ENCODE data around the gene NTF4.
"Not testable (repeated sequence)": the region's sequence is repeated elsewhere in the genome, so short reads cannot be mapped to it uniquely, and the experiment has no call there.

NTF4 gene

DNA sequence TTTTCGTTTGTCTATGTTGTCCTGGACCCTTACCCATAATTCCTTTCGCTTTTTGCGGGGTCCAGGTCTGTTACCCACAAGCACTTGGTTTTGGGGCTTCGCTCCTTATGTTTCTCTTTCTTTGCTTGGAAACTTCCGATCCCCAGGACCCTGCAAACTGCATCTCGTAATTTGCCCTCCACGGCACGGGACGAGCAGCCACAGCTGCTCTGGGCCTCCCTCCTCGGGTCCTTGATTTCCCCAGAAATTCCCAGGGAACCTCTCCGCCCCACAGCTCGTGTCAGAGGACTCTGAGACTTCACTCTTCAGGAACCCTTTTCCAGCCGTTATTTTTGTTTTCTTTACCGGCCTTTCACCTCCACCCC is 21.2 kb upstream of the NTF4 start:
- Histone ChIP-seq H3K9me3 (ENCODE audit: insufficient read depth, low read length) (peaks cover 8% of the 10 kb centered on the region; the same call in 1 of the 2 replicates), H3K4me3 (ENCODE audit: insufficient read length, low read depth) (peak overlapping the region; percentile 94), H3K27me3 (ENCODE audit: insufficient read depth, insufficient read length) (no peaks in the 10 kb centered on the region), H3K36me3 (ENCODE audit: insufficient read depth, insufficient read length, low read length) (peaks cover 35% of the 10 kb centered on the region), H3K9ac (ENCODE audit: insufficient read length, low read depth) (peak overlapping the region; percentile 98), H3K4me1 (ENCODE audit: insufficient read depth, insufficient read length) (peaks cover 4% of the 10 kb centered on the region)
- TF ChIP-seq YY1 (IDR thresholded peaks at IDR 0.05; ENCODE audit: insufficient read depth, insufficient read length) (no peak), SUZ12 (IDR thresholded peaks at IDR 0.05; ENCODE audit: extremely low read depth, insufficient read depth, insufficient read length) (no peak), ZNF274 (IDR thresholded peaks at IDR 0.05; ENCODE audit: low read depth, low read length) (no peak)
- no peak for DNase-seq (ENCODE audit: low read depth, low spot score)

DNA sequence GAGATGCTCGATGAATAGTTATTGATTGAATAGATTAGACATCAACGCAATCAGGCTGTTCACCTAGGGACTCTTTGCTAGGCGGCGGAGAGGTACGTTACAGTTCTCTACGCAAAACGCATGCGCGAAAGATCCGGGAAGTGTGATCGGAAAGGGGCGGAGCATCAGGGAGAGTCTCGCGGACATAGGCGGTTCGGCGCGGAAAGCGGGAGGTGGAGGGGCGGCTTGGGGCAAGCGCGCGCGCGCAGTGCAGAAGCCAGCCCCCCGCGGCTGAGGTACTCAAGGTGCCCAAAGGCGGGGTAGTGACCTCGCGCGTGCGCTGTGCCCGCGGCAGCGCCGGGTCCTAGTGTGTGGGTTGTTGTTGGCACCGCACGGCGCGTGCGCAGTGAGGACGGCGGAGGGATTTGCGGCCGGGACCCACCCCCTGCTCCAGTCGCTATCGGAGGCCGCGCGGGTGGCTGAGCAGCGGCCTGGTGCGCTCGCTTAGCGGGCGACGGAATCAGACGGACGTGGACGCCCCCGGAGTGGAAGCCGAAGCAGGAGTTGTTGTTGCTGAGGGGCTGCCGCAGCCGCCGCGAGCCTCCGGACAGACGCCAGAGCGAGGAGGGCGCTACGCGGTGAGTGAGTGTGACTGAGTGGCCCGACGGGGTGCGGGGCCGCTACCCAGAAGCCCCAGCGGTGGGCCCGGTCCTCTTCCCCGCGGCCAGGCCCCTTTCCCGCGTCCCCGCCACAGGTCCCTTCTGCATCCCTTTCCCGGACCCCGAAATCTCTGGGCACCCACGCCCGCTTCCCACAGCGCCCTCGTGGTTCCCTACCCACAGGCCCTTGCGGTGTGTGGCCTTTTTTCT is 20.6 kb upstream of the NTF4 start, which contains the start of gene SNRNP70:
TSS of gene SNRNP70 (plus strand) at position 432 of the 848 bp plus-strand sequence. CDS start 964 bp downstream, outside the sequence.
- peak; percentile 96 for DNase-seq (ENCODE audit: low read depth, low spot score)
- H3K4me1 ChIP-seq (ENCODE audit: insufficient read depth, insufficient read length) = peaks cover 4% of the 10 kb centered on the region
- TF ChIP-seq YY1 (IDR thresholded peaks at IDR 0.05; ENCODE audit: insufficient read depth, insufficient read length) (no peak), SUZ12 (IDR thresholded peaks at IDR 0.05; ENCODE audit: extremely low read depth, insufficient read depth, insufficient read length) (no peak), ZNF274 (IDR thresholded peaks at IDR 0.05; ENCODE audit: low read depth, low read length) (no peak)

DNA sequence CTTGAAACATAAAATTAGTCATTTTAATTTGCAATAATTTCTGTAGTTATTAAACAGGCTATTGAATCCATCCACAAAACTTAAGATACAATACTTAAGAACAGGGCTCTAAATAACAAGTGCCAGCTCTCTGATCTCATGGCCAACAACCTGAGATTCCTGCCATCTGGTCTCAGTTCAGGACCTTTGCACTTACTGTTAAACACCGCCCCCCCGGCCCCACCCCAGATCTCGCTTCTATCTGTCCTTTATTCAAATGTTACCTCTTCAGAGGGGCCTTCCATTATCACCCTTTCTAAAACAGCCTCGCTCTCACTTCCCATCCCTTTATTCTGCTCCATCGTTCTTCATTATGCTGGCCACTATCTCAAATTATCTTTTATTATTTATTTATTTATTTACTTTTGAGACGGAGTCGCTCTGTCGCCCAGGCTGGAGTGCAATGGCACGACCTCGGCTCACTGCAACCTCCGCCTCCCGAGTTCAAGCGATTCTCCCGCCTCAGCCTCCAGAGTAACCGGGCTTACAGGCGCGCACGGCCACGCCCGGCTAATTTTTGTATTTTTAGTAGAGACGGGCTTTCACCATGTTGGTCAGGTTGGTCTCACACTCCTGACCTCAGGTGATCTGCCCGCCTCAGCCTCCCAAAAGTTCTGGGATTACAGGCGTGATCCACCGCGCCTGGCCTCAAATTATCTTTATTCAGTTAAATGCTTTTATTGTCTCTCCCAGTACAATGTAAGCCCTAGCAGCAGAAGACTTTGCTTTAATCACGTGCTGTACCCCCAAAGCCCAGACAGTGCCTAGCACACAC is 19.8 kb upstream of the NTF4 start:
- Histone ChIP-seq H3K36me3 (ENCODE audit: insufficient read depth, insufficient read length, low read length) (peaks cover 23% of the 10 kb centered on the region), H3K27me3 (ENCODE audit: insufficient read depth, insufficient read length) (no peaks in the 10 kb centered on the region), H3K9ac (ENCODE audit: insufficient read length, low read depth) (peak overlapping the region; percentile 76), H3K4me1 (ENCODE audit: insufficient read depth, insufficient read length) (peaks cover 4% of the 10 kb centered on the region), H3K9me3 (ENCODE audit: insufficient read depth, low read length) (peaks cover 8% of the 10 kb centered on the region; the same call in 1 of the 2 replicates), H3K4me3 (ENCODE audit: insufficient read length, low read depth) (peak overlapping the region; percentile 24)
- no peak for DNase-seq (ENCODE audit: low read depth, low spot score)
- TF ChIP-seq ZNF274 (IDR thresholded peaks at IDR 0.05; ENCODE audit: low read depth, low read length) = no peak
- no peak for TF ChIP-seq SUZ12 (IDR thresholded peaks at IDR 0.05; ENCODE audit: extremely low read depth, insufficient read depth, insufficient read length)
- TF ChIP-seq YY1 (IDR thresholded peaks at IDR 0.05; ENCODE audit: insufficient read depth, insufficient read length) = no peak

More for the DNA sequence above, 20.6 kb upstream of the NTF4 start, which contains the start of gene SNRNP70:
- H3K36me3 ChIP-seq (ENCODE audit: insufficient read depth, insufficient read length, low read length) = peaks cover 29% of the 10 kb centered on the region
- peak within 1 kb of the TSS; percentile 94 for H3K4me3 ChIP-seq (ENCODE audit: insufficient read length, low read depth)
- H3K9me3 ChIP-seq (ENCODE audit: insufficient read depth, low read length) = peaks cover 8% of the 10 kb centered on the region; the same call in 1 of the 2 replicates
- H3K9ac ChIP-seq (ENCODE audit: insufficient read length, low read depth) = peak within 1 kb of the TSS; percentile 98
- H3K27me3 ChIP-seq (ENCODE audit: insufficient read depth, insufficient read length) = no peaks in the 10 kb centered on the region

GRCh38 chr19:49081273-49081672 is 16.7 kb upstream of the NTF4 start:
- peaks cover 1% of the 10 kb centered on the region for H3K4me1 ChIP-seq (ENCODE audit: insufficient read depth, insufficient read length)
- DNase-seq (ENCODE audit: low read depth, low spot score) = no peak
- peaks cover 8% of the 10 kb centered on the region; the same call in 1 of the 2 replicates for H3K9me3 ChIP-seq (ENCODE audit: insufficient read depth, low read length)
- no peaks in the 10 kb centered on the region for H3K27me3 ChIP-seq (ENCODE audit: insufficient read depth, insufficient read length)
- TF ChIP-seq YY1 (IDR thresholded peaks at IDR 0.05; ENCODE audit: insufficient read depth, insufficient read length) = no peak
- TF ChIP-seq SUZ12 (IDR thresholded peaks at IDR 0.05; ENCODE audit: extremely low read depth, insufficient read depth, insufficient read length) = no peak
- TF ChIP-seq ZNF274 (IDR thresholded peaks at IDR 0.05; ENCODE audit: low read depth, low read length) = no peak
- H3K36me3 ChIP-seq (ENCODE audit: insufficient read depth, insufficient read length, low read length) = peaks cover 2% of the 10 kb centered on the region
- no peak overlapping the region for H3K4me3 ChIP-seq (ENCODE audit: insufficient read length, low read depth)
- H3K9ac ChIP-seq (ENCODE audit: insufficient read length, low read depth) = no peak overlapping the region

- DNase-seq (ENCODE audit: low read depth, low spot score) = no peak
- H3K4me3 ChIP-seq (ENCODE audit: insufficient read length, low read depth) = no peak overlapping the region
- no peaks in the 10 kb centered on the region for H3K36me3 ChIP-seq (ENCODE audit: insufficient read depth, insufficient read length, low read length)
- H3K9ac ChIP-seq (ENCODE audit: insufficient read length, low read depth) = no peak overlapping the region
- no peaks in the 10 kb centered on the region for H3K27me3 ChIP-seq (ENCODE audit: insufficient read depth, insufficient read length)
- TF ChIP-seq YY1 (IDR thresholded peaks at IDR 0.05; ENCODE audit: insufficient read depth, insufficient read length) = no peak
- TF ChIP-seq ZNF274 (IDR thresholded peaks at IDR 0.05; ENCODE audit: low read depth, low read length) = no peak
- no peak for TF ChIP-seq SUZ12 (IDR thresholded peaks at IDR 0.05; ENCODE audit: extremely low read depth, insufficient read depth, insufficient read length)
- peaks cover 8% of the 10 kb centered on the region; the same call in 1 of the 2 replicates for H3K9me3 ChIP-seq (ENCODE audit: insufficient read depth, low read length)
- no peaks in the 10 kb centered on the region for H3K4me1 ChIP-seq (ENCODE audit: insufficient read depth, insufficient read length)
Observed at GRCh38 chr19:49080392-49080791, 15.8 kb upstream of the NTF4 start.

DNA sequence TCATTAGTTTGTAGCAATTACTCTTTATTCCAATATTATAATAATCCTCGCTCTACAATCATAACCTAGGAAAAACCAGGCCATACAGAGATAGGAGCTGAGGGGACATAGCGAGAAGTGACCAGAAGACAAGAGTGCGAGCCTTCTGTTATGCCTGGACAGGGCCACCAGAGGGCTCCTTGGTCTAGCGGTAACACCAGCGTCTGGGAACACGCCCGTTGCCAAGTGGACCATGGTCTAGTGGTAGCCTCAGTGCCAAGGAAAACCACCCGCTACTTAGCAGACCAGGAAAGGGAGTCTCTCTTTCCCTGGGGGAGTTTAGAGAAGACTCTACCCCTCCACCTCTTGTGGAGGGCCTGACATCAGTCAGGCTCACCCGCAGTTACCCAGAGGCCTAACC is 10.3 kb upstream of the NTF4 start:
- H3K27me3 ChIP-seq (ENCODE audit: insufficient read depth, insufficient read length) = peaks cover 23% of the 10 kb centered on the region
- not testable (repeated sequence) for H3K4me1 ChIP-seq (ENCODE audit: insufficient read depth, insufficient read length); H3K9ac ChIP-seq (ENCODE audit: insufficient read length, low read depth); H3K36me3 ChIP-seq (ENCODE audit: insufficient read depth, insufficient read length, low read length); H3K4me3 ChIP-seq (ENCODE audit: insufficient read length, low read depth); DNase-seq (ENCODE audit: low read depth, low spot score); H3K9me3 ChIP-seq (ENCODE audit: insufficient read depth, low read length)
